Measurements from ENCODE around the gene ARPC5L. TPM values are rescaled to one million over a fixed set of nuclear protein-coding genes. Genes with fewer than 3 reads are reported as not detected.
A peak's percentile ranks its signal among the peaks of the same experiment; 100 is the strongest.

The ARPC5L gene
- total RNA-seq, 1 experiment from 2014 or later: 50.0 TPM

DNA sequence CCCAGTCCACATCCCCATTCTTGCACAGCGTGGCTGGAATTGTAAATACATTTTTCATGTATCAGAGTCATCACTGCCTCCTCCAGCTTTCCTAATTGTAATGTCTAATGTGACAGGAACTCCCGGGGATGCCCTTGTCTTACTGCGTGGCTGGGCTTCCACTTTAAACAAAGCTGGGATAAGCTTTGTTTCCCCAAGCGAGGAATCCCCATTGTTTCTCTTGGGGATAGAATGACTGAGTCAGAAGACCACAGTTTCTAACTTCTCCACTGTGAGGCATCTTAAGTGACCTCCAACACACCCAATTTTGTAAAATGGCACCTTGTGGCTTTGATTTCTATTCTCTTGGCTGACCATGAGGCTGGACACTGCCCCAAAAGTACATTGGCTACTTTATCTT, 22.4 kb downstream of the ARPC5L start:
- Histone ChIP-seq H3K9ac (ENCODE audit: low read length) (no peak overlapping the region), H3K4me2 (ENCODE audit: low read length) (no peak overlapping the region), H3K27ac (ENCODE audit: low read depth, low read length) (no peak overlapping the region), H3K9me2 (ENCODE audit: insufficient read depth) (no peaks in the 10 kb centered on the region), H2AFZ (ENCODE audit: low read depth, low read length, poor library complexity, severe bottlenecking) (no peak overlapping the region), H3K36me3 (ENCODE audit: control insufficient read depth in 1 of 2, insufficient read depth in 2 of 2, low read length in 2 of 2) (peaks cover 0 to 2% of the 10 kb centered on the region in 2 experiments; a peak in 2 of 4 replicates), H4K20me1 (ENCODE audit: insufficient read depth) (no peaks in the 10 kb centered on the region), H3K79me2 (ENCODE audit: insufficient read depth, low read length) (no peaks in the 10 kb centered on the region), H3K9me3 (ENCODE audit: control insufficient read depth in 1 of 2, insufficient read depth in 1 of 2, low read depth in 1 of 2, low read length in 2 of 2) (no peaks in the 10 kb centered on the region), H3K4me1 (ENCODE audit: control insufficient read depth in 1 of 2, insufficient read depth in 2 of 2, low read length in 2 of 2) (no peaks in the 10 kb centered on the region), H3K27me3 (ENCODE audit: insufficient read depth, low read length) (no peaks in the 10 kb centered on the region), H3K4me3 (replicated peaks in 1 of 2; ENCODE audit: low read depth in 1 of 2, low read length in 2 of 2) (no peak overlapping the region)
- ATAC-seq: no peak
- CTCF ChIA-PET: no interaction called here
- DNase-seq (ENCODE audit: low read depth, low spot score): no peak
- intact Hi-C loops (cut with micrococcal nuclease): no loop called here
- no peak for TF ChIP-seq EZH2 (IDR thresholded peaks at IDR 0.05)
- no peak for TF ChIP-seq ZNF274 (IDR thresholded peaks at IDR 0.05; ENCODE audit: low read depth, low read length)
- no peak for TF ChIP-seq POLR2AphosphoS5 (IDR thresholded peaks at IDR 0.05; ENCODE audit: low read depth, low read length)
- TF ChIP-seq, protein P1, sequence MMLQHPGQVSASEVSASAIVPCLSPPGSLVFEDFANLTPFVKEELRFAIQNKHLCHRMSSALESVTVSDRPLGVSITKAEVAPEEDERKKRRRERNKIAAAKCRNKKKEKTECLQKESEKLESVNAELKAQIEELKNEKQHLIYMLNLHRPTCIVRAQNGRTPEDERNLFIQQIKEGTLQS (IDR thresholded peaks at IDR 0.05): no peak
- no TSS peak for BruUV-seq (replicated peaks)
- RAD21 ChIA-PET (ENCODE audit: low non-redundant PET in 1 of 2, low total read pairs in 2 of 2, uncharacterized antibody in 2 of 2, unreplicated experiment in 2 of 2): interaction anchor here in 1 of 2 experiments (0.7 kb wide), 1 partner anchor 45 kb away, joined by 3 read pairs; no protein-coding TSS in a partner anchor
- POLR2A ChIA-PET: no interaction called here

DNA sequence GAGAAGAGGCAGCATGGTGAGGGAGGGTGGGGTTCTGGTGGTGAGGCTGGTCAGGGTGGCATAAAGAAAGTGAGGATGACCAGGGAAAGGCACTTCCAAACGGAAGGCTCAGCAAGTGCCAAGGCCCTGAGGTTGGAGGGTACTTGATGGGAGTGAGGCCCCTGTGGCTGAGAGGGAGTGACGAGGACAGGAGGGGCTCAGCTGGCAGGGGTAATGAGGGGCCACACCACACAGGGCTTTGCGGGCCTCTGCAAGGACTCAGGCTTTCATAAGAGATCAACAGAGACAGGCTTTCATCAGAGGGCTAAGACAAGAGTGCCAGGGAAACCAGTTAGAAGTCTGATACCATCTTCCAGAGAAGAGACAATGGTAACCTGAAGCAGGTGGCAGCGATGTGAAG, 23.6 kb downstream of the ARPC5L start:
- ChIA-PET POLR2A (no interaction called here), RAD21 (ENCODE audit: low non-redundant PET in 1 of 2, low total read pairs in 2 of 2, uncharacterized antibody in 2 of 2, unreplicated experiment in 2 of 2) (no interaction called here), CTCF (no interaction called here)
- Histone ChIP-seq H3K4me1 (ENCODE audit: control insufficient read depth in 1 of 2, insufficient read depth in 2 of 2, low read length in 2 of 2) (no peaks in the 10 kb centered on the region), H3K27me3 (ENCODE audit: insufficient read depth, low read length) (no peaks in the 10 kb centered on the region), H2AFZ (ENCODE audit: low read depth, low read length, poor library complexity, severe bottlenecking) (no peak overlapping the region), H3K9me2 (ENCODE audit: insufficient read depth) (no peaks in the 10 kb centered on the region), H3K4me2 (ENCODE audit: low read length) (no peak overlapping the region), H3K4me3 (replicated peaks in 1 of 2; ENCODE audit: low read depth in 1 of 2, low read length in 2 of 2) (no peak overlapping the region), H3K9me3 (ENCODE audit: control insufficient read depth in 1 of 2, insufficient read depth in 1 of 2, low read depth in 1 of 2, low read length in 2 of 2) (no peaks in the 10 kb centered on the region), H3K36me3 (ENCODE audit: control insufficient read depth in 1 of 2, insufficient read depth in 2 of 2, low read length in 2 of 2) (peaks cover 0 to 2% of the 10 kb centered on the region in 2 experiments; a peak in 3 of 4 replicates), H4K20me1 (ENCODE audit: insufficient read depth) (no peaks in the 10 kb centered on the region), H3K27ac (ENCODE audit: low read depth, low read length) (no peak overlapping the region), H3K79me2 (ENCODE audit: insufficient read depth, low read length) (no peaks in the 10 kb centered on the region), H3K9ac (ENCODE audit: low read length) (no peak overlapping the region)
- intact Hi-C loops (cut with micrococcal nuclease): no loop called here
- 0 out of 2 replicates have a peak, but pooled peaks have one; percentile 11 for ATAC-seq
- DNase-seq (ENCODE audit: low read depth, low spot score): no peak
- no TSS peak for BruUV-seq (replicated peaks)
- TF ChIP-seq, protein P1 (IDR thresholded peaks at IDR 0.05): no peak
- no peak for TF ChIP-seq FOSL1 (IDR thresholded peaks at IDR 0.05; ENCODE audit: low read depth)
- TF ChIP-seq EGR1 (IDR thresholded peaks at IDR 0.05; ENCODE audit: low read depth): no peak
- no peak for TF ChIP-seq JUND (IDR thresholded peaks at IDR 0.05)
- TF ChIP-seq YY1 (IDR thresholded peaks at IDR 0.05; ENCODE audit: extremely low read depth, insufficient replicate concordance, low read depth, low read length): no peak
- TF ChIP-seq CEBPB (IDR thresholded peaks at IDR 0.05; ENCODE audit: low read depth): no peak
- TF ChIP-seq EZH2 (IDR thresholded peaks at IDR 0.05): no peak
- no peak for TF ChIP-seq RAD21 (IDR thresholded peaks at IDR 0.05; ENCODE audit: low read depth)

Data from HCT116 (cell line).